HEK293 (cell line): ENCODE results near the gene B4GALNT3.

Source experiments
- CTCF ChIA-PET: fragments of 350-600 bp; formaldehyde crosslinking; extraction: SDS; loops from one replicate; lab custom pipeline; 2021; ENCODE audit warnings: antibody characterized with exemption; lab: Yijun Ruan, JAX
- POLR2A ChIA-PET: fragments of 300-600 bp; formaldehyde crosslinking; extraction: SDS; loops from one replicate; lab custom pipeline; 2020; ENCODE audit warnings: antibody characterized with exemption, inconsistent platforms; lab: Yijun Ruan, JAX
- H3K27ac ChIP-seq: fragments of 200-500 bp; sonication (Bioruptor generic); 2 replicates; pipeline ENCODE4 v1.5.1; 2014; ENCODE audit warnings: low read depth, low read length, control low read depth, inconsistent platforms; ENCODE audit errors: extremely low read depth
- H3K36me3 ChIP-seq, 2 experiments: fragments of 200-500 bp in 1 of 2; sonication (Bioruptor generic) in 1 of 2; 1 replicate in 1 of 2; 2 replicates in 1 of 2; pipeline ENCODE4 v1.5.1; 2014 to 2017; ENCODE audit warnings: inconsistent platforms in 2 of 2, low read length in 2 of 2; ENCODE audit not compliant: control insufficient read depth in 2 of 2, insufficient read depth in 1 of 2
- H3K4me1 ChIP-seq: fragments of 200-500 bp; sonication (Bioruptor generic); 2 replicates; pipeline ENCODE4 v1.5.1; 2014; ENCODE audit warnings: mild to moderate bottlenecking, low read length, inconsistent platforms; ENCODE audit not compliant: control insufficient read depth, insufficient read depth
- H3K4me3 ChIP-seq: 2 replicates; pipeline ENCODE4 v1.5.1; 2011; ENCODE audit warnings: low read depth, mild to moderate bottlenecking, control low read depth, low read length, moderate library complexity
- H3K9me3 ChIP-seq: fragments of 200-500 bp; sonication (Bioruptor generic); 2 replicates; pipeline ENCODE4 v1.5.1; 2014; ENCODE audit warnings: low read depth, low read length, inconsistent platforms; ENCODE audit not compliant: control insufficient read depth, insufficient read depth
- INSM2 ChIP-seq: fragments of 450-650 bp; formaldehyde crosslinking; IDR thresholded peaks from 2 replicates; pipeline ENCODE4 v1.5.1; 2016; ENCODE audit warnings: missing biosample characterization, missing genetic modification characterization
- KLF7 ChIP-seq: fragments of 450-650 bp; formaldehyde crosslinking; IDR thresholded peaks from 2 replicates; pipeline ENCODE4 v1.5.1; 2016; ENCODE audit warnings: missing biosample characterization, missing genetic modification characterization, borderline replicate concordance
- ZBTB7A ChIP-seq: fragments of 450-650 bp; formaldehyde crosslinking; IDR thresholded peaks from 2 replicates; pipeline ENCODE4 v1.5.1; 2016; ENCODE audit warnings: low read depth, missing biosample characterization, missing genetic modification characterization
- ZIC2 ChIP-seq: fragments of 450-650 bp; formaldehyde crosslinking; IDR thresholded peaks from 2 replicates; pipeline ENCODE4 v1.5.1; 2016; ENCODE audit warnings: missing biosample characterization, missing genetic modification characterization
- ZNF202 ChIP-seq: fragments of 450-650 bp; formaldehyde crosslinking; IDR thresholded peaks from 2 replicates; pipeline ENCODE4 v1.5.1; 2016; ENCODE audit warnings: missing biosample characterization, missing genetic modification characterization, borderline replicate concordance
- ZNF214 ChIP-seq: fragments of 450-650 bp; formaldehyde crosslinking; IDR thresholded peaks from 2 replicates; pipeline ENCODE4 v1.5.1; 2017; ENCODE audit warnings: missing biosample characterization, mild to moderate bottlenecking, missing genetic modification characterization, borderline replicate concordance
- ZNF366 ChIP-seq: fragments of 450-650 bp; formaldehyde crosslinking; conservative IDR thresholded peaks from 2 replicates; pipeline ENCODE4 v1.5.1; 2016; ENCODE audit warnings: missing biosample characterization, missing genetic modification characterization
- ZNF37A ChIP-seq: fragments of 450-650 bp; IDR thresholded peaks from 2 replicates; pipeline ENCODE4 v1.5.1; 2018; ENCODE audit warnings: missing biosample characterization, missing genetic modification characterization
- ZNF423 ChIP-seq: fragments of 450-650 bp; formaldehyde crosslinking; IDR thresholded peaks from 2 replicates; pipeline ENCODE4 v1.5.1; 2016; ENCODE audit warnings: missing biosample characterization, missing genetic modification characterization
- ZNF433 ChIP-seq: fragments of 450-650 bp; formaldehyde crosslinking; IDR thresholded peaks from 2 replicates; pipeline ENCODE4 v1.5.1; 2016; ENCODE audit warnings: missing biosample characterization, missing genetic modification characterization, low read depth
- ZNF510 ChIP-seq: fragments of 450-650 bp; formaldehyde crosslinking; IDR thresholded peaks from 2 replicates; pipeline ENCODE4 v1.5.1; 2018; ENCODE audit warnings: mild to moderate bottlenecking, missing genetic modification characterization, missing biosample characterization; ENCODE audit not compliant: insufficient replicate concordance
- ZNF530 ChIP-seq: fragments of 450-650 bp; formaldehyde crosslinking; IDR thresholded peaks from 2 replicates; pipeline ENCODE4 v1.5.1; 2016; ENCODE audit warnings: low read depth, missing biosample characterization, missing genetic modification characterization
- ZNF791 ChIP-seq: fragments of 450-650 bp; formaldehyde crosslinking; IDR thresholded peaks from 2 replicates; pipeline ENCODE4 v1.5.1; 2016; ENCODE audit warnings: missing biosample characterization, missing genetic modification characterization
- ZSCAN30 ChIP-seq: fragments of 450-650 bp; IDR thresholded peaks from 2 replicates; pipeline ENCODE4 v1.5.1; 2018; ENCODE audit warnings: missing biosample characterization, mild to moderate bottlenecking, missing genetic modification characterization, moderate library complexity
- ZSCAN5A ChIP-seq: fragments of 450-650 bp; formaldehyde crosslinking; IDR thresholded peaks from 2 replicates; pipeline ENCODE4 v1.5.1; 2016; ENCODE audit warnings: missing biosample characterization, missing genetic modification characterization
- TF ChIP-seq, protein P1 (sequence below): fragments of 450-650 bp; formaldehyde crosslinking; IDR thresholded peaks from 2 replicates; pipeline ENCODE4 v1.5.1; 2017; ENCODE audit warnings: missing biosample characterization, missing genetic modification characterization

B4GALNT3 gene

GRCh38 chr12:496736-497135 lies 37.0 kb downstream of the B4GALNT3 start (continued):
- TF ChIP-seq, protein P1, sequence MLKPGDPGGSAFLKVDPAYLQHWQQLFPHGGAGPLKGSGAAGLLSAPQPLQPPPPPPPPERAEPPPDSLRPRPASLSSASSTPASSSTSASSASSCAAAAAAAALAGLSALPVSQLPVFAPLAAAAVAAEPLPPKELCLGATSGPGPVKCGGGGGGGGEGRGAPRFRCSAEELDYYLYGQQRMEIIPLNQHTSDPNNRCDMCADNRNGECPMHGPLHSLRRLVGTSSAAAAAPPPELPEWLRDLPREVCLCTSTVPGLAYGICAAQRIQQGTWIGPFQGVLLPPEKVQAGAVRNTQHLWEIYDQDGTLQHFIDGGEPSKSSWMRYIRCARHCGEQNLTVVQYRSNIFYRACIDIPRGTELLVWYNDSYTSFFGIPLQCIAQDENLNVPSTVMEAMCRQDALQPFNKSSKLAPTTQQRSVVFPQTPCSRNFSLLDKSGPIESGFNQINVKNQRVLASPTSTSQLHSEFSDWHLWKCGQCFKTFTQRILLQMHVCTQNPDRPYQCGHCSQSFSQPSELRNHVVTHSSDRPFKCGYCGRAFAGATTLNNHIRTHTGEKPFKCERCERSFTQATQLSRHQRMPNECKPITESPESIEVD (tag by site-specific recombination), result no peak
- TF ChIP-seq ZBTB7A (tag by site-specific recombination) (no peak), ZNF530 (tag by site-specific recombination) (no peak)

DNA sequence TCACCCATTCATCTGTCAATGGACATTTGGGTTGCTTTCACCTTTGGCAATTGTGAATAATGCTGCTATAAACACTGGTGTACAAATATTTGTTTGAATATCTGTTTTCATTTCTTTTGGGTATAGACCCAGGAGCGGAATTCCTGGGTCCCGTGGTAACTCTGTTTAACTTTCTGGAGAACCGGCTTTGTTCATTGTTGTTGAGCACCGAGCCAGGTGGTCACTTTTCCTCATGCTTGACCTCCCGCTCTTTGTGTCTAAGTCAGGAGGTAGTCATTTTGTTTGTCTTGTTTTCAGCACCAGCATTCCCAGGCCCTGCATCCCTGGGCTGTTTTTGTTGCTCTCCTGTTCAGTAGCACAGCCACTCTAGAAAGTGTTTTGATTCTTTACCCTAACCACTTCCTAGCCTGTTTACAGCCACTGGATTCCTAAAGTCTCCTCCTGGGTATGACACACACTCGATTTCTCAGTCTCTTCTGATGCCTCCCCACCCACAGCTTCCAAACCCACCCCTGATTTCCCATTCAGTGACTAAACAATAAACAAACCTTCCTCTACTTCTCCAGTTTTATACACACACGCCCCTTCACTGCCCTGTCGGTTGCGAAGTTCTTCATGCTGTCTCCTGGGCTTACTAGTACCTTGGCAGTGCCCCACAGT lies 37.9 kb downstream of the B4GALNT3 start:
- no peaks in the 10 kb centered on the region; the same call in 1 of the 2 replicates for H3K9me3 ChIP-seq
- ChIA-PET CTCF (no interaction called here), POLR2A (no interaction called here)
- no peak overlapping the region for H3K27ac ChIP-seq
- peaks cover 7% of the 10 kb centered on the region; the same call in 1 of the 2 replicates for H3K4me1 ChIP-seq
- no peak overlapping the region for H3K4me3 ChIP-seq
- H3K36me3 ChIP-seq, result no peaks in the 10 kb centered on the region
- TF ChIP-seq ZSCAN30 (tag by site-specific recombination), result no peak
- TF ChIP-seq ZIC2 (tag by site-specific recombination), result no peak
- no peak for TF ChIP-seq ZNF202 (tag by site-specific recombination)
- TF ChIP-seq ZNF37A, result no peak
- TF ChIP-seq ZNF510 (tag by site-specific recombination), result no peak
- no peak for TF ChIP-seq ZNF423 (tag by site-specific recombination)
- no peak for TF ChIP-seq ZNF433 (tag by site-specific recombination)
- no peak for TF ChIP-seq INSM2 (tag by site-specific recombination)
- no peak for TF ChIP-seq KLF7 (tag by site-specific recombination)
- no peak for TF ChIP-seq ZNF366
- TF ChIP-seq ZSCAN5A (tag by site-specific recombination), result no peak

DNA sequence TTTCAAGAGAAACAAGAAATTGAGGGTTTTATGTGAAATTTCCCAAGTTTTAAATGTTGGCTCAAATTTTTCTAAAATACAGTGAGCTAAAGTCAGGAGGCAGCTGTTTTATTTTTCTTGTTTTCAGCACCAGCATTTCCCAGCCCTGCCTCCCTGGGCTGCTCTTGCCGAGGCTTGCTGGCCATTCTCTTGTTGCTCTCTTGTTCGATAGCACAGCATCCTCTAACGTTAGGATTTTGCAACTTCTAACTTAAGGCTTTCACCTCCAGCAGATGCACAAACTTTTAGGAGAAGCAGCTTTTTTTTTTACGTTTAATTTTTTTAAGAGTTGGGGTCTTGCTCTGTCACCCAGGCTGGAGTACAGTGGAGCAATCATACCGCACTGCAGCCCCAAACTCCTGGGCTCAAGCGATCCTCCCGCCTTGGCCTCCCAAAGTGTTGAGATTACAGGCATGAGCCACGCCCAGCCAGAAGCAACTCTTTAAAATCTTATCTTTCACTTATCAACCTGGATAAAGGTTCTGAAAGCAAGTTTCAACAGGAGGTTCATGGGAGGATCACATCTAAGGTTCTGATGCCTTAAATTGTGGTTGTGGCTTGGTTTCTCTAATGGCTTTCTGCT lies 40.2 kb downstream of the B4GALNT3 start:
- Histone ChIP-seq H3K4me3 (no peak overlapping the region), H3K9me3 (no peaks in the 10 kb centered on the region), H3K36me3 (no peaks in the 10 kb centered on the region; a peak in 1 of 3 replicates), H3K4me1 (peaks cover 16% of the 10 kb centered on the region), H3K27ac (no peak overlapping the region)
- TF ChIP-seq ZNF791 (tag by site-specific recombination), result no peak
- TF ChIP-seq ZNF214 (tag by site-specific recombination), result no peak
- ChIA-PET POLR2A (no interaction called here), CTCF (interaction anchor here (1.1 kb wide), 1 partner anchor 8 kb away, joined by 6 read pairs; no protein-coding TSS in a partner anchor)
